GM11168 (cell line): ENCODE data around the gene GMPPB.
"Not testable (repeated sequence)": the region's sequence is repeated elsewhere in the genome, so short reads cannot be mapped to it uniquely, and the experiment has no call there.

Source experiments
- in situ Hi-C: fragments of 300-500 bp; cut with MboI; formaldehyde crosslinking; loops from one replicate; pipeline ENCODE4 v1.12.0; 2022; ENCODE audit warnings: low sequenced_read_pairs; ENCODE audit not compliant: unreplicated experiment

GMPPB gene

DNA sequence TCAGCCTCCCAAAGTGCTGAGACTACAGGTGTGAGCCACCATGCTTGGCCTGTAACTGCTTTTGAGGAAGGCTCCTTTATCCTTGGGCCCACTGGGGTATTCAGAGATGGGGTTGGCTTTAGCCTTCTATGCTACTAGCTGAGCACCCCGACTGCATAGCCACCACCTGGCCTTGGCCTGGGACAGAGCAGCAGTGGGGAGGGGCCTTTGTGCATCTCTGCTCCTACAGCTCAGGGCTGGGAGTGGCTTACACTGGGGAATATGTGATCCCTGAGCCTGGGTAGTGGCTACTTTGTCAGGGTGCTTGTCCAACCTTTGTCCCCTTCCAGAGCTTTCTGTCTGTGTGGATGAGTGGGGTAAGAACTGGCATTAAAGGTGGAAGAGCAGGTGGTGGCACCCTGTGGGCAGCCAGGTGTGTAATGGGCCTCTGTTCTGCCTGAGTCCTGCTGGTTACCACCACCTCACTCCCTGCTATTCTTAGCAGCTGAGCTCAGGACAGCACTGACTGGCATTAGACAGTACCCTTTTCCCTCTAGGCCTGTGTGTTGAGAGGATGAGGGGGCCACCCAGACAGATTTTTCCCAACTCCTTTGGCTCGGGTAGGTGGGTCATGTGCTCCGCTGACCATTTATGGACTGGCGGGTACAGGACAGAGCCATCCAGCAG is 28.3 kb downstream of the GMPPB start:
- in situ Hi-C loops, result not testable (repeated sequence)

DNA sequence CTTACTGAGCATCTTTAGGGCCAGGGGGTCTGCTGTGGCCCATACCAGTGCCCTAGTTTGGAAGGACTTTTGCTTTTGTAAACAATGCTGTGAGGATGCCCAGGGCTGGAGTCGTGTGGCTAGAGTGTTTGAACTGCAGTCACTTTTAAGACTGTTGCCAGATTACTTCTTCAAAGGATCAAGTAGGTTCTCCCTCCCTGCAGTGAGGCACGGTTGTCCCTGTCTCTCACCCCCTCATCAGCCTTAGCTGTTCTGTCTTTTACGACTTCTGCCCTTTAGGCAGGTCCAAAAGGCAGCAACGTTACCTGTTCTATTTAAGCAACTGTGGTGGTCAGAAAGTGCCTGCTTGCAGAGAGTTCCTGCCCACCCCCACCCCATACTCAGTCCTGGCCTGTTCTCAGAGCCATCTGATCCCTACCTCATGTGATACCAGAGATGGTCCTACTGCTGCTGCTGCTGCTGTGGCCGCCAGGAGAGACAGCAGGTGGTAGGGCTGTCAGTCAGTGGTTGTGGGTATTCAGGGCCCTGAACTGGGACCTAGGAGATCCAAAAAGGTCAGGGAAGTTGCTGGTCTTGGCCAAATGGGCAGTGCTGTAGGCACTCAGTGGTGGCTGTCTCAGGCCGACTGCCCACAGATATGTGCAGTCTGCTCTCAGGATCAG is 29.2 kb downstream of the GMPPB start:
- in situ Hi-C loops, result not testable (repeated sequence)

DNA sequence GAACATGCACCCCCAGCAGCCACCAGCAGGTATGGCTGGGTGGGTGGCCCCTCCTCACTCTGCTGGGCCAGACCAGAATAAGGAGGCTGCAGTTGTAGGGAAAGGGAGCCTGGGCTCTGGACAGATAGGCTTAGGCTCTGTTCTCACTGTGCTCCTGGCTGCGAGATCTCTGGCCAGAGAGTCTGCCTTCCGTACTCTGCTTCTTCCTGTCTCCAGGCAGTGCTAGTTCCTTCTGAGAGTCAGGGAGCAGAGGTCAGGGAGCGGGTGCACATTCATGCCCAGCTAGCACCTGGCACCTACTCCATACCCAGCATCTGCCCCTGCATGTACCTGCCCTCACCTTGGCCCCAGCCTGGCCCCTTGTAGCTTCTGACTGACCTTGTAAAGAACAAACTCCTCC is 32.3 kb downstream of the GMPPB start:
- in situ Hi-C loops, result not testable (repeated sequence)

DNA sequence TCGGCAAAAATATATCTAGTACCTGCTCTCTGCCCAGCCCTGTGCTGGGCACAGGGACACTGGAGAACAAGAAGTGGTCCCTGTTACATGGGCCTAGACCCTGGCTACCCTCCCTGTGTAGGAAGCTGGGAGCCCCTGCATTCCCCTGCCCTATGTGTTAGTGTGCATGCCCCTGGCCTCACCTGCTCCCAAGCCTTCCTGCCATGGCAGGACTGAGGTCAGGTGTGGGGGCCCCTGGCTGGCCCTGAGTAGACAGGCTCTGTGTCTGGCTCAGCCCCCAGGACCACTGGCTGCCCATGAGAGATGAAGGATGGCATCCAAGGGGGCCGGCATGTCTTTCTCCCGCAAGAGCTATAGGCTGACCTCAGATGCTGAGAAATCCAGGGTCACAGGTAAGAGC is 32.9 kb downstream of the GMPPB start:
- in situ Hi-C loops, result not testable (repeated sequence)

DNA sequence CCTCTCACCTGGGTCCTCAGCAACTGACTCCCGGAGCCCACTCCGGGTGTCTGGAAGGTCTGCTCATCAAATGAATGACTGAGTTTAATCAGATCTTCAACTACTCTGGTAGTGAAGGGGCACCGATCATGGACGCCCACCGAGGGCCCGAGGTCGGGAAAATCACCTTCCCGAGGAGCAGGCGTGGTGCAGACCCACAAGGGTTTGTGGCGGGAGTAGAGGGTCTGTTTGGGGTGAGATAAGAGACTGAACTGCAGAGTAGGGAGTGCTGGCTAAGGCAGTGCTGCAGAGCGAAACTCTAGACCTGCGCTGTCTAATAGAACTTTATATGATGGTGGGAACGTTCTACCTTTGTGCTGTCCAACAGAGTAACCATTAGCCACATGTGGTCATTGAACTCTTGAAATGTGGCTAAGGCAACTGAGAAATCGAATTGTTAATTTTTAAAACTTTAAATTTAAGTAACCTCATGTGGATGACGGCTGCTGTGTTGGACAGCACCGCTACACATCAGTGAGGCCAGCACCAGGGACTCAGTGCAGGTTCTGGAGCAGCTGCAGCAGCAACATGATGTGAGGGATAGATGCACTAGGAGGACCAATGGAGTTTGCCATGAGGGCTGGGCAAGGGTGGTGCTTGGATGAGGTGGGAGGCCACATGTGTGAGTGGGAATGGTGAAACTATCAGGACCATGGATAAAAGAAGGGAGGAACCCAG is 33.7 kb downstream of the GMPPB start:
- in situ Hi-C loops, result not testable (repeated sequence)

DNA sequence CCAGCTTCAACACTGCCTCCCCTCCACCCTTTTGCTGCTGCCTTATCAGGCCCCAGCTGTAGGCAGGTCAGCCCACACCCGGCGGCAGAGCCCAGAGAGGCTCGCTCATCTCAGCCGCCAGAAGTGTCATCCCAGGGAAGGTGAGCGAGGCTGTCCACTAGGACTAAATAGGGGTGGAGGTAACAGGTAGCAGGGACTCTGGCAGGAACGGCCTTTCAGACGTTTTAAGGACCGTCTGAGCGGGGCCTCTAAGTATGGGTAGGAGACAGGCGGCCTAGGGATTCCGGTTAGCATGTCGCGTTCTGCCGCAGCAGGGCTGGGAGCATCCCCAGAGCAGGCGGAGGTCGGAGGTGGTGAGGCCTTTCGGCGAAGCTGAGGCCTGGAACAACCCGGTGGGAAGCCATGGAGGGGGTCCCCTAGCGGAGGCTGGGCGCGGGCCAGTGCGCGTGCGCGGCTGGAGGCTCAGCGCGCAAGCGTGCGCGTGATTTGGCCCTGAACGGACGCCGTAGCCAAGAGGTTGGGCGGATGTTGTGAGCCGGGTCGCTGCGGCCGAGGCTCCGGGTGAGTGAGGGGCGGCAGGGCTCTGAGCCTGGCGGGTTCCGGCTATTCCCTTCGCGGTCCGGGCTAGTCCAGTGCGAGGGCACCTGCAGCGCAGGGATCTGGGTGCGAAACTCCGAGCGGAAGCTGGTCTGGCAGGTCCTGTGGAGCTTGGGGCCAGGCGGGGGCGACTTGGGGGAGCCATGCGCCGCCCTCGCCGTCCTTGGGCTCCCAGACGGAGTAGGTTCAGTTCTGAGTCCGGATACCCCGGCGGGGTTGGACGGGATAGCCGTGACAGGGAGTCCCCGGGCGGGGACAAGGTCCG is 34.5 kb downstream of the GMPPB start, which contains the start of the genes MST1 and RNF123:
MST1 (minus strand) TSS at position 429 of the 862 bp plus-strand sequence. CDS start 783 bp downstream, outside the sequence.
RNF123 (plus strand) TSS at position 512 of the 862 bp plus-strand sequence. CDS start 1,609 bp downstream, outside the sequence.
- in situ Hi-C loops, result no loop called here

DNA sequence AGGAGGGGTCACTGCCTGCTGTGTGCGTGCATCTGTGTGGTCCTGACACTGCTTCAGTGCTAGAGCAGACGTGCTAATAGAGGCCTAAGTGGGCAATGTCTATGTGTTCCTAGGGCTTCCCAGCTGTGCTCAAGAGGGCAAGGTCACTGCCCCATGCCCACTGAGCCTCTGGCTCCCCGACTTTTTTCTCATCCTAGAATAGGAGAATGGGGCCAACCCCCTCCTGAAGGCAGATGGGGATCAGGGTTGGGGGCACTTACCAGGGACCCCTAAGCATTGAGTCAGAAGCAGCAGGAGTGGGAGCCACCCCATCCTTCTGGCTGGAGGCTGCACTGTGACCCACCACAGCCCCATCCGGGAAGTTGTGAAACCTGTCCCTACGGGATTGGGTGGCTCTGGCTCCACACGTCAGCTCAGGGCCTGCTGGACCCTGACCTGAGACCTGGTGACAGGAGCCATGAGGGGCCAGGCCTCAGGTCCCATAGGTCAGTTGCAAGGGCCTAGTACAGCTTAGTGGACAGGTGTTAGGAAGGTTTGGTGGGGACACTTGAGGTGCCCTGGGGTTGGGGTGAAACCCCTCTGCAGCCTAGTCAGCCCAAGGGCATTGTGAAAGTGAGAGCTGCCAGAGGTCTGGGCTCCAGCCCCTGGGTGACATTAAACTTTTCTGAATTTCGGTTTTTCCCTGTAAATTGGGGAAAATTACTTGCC is 35.3 kb downstream of the GMPPB start:
- in situ Hi-C loops, result not testable (repeated sequence)

DNA sequence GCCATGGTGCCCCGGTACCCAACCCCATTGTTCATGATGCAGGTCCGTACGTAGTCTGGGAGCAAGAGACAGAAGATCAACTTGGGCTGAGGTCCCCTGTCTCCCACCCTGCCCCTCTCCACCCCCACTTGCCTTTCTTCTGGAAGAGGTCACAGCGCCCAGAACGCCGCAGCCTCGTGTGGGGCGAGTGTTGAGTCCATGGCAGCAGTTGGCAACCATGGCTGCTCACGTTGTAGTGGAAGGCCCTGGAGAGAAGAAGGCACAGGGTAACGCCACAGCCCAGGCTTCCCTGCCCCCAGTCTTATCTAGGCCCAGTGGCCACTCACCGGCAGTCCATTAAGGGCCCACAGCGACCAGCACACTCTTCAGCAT is 36.3 kb downstream of the GMPPB start:
- in situ Hi-C loops, result not testable (repeated sequence)

DNA sequence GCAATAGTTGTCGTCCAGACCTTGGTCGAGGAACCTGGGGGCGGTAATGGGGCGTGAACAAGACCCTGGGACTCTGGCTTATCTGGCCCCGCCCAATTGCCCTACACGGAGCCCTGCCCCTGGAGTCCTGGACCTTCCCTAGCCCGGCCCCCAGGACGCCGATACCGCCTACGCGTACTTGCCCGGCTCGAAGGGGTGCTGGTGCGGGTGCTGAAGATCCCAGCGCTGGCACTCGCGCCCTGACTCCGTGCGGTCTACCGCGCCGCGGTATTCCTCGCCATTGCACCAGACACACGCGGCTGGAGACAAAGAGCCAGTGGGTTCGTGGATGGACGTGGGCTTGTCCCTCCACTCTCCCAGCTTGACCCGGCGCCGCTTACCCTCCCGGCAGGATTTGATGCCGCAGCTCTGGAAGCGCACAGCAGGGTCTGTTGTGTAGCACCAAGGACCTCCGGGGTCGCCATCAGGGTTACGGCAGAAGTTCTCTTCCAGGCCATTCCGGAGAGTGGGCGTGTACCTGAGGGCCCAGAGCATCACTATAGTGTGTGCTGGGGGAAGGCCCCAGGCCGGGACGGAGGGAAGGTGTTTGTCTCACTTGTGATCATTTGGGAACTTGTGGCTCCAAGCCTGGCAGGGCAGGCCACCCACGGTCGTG is 36.9 kb downstream of the GMPPB start:
- in situ Hi-C loops, result not testable (repeated sequence)

DNA sequence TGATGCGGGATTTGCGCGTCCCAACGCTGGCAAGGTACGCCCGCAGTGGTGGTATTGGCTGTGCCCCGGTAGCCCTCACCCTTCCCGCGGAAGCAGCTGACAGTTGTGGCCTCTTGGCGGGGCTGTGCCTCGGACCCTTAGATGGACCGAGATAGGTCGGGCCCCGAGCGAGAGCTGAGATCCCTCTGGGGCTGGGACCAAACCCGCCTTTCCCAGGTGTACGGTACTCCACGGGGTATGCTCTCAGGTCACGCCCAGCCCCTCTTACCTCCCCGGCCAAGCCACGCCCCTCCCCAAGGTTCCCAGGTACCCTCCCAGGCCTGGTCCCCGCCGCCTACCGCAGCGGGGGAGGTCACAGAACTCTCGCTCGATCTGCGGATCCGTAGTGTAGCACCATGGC is 37.4 kb downstream of the GMPPB start:
- in situ Hi-C loops, result not testable (repeated sequence)

DNA sequence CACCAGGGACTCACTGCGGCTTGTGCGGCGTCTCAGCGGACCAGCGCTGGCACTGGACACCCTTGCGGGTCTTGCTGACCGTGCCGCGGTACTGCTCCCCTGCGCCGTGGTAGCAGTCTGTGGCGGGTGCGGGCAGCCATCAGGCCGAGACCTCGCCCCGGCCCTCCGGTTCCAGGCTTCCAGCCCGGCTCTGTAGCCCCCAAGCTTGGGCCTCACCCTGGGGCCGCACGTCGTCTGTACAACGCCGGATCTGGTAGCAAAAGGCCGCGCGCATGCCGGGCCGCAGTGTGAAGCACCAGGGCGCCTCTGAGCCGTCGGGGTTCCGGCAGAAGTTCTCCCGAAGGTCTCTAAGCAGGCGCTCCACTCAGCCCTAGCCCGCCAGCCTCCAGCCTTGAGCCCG is 37.9 kb downstream of the GMPPB start:
- in situ Hi-C loops, result not testable (repeated sequence)

DNA sequence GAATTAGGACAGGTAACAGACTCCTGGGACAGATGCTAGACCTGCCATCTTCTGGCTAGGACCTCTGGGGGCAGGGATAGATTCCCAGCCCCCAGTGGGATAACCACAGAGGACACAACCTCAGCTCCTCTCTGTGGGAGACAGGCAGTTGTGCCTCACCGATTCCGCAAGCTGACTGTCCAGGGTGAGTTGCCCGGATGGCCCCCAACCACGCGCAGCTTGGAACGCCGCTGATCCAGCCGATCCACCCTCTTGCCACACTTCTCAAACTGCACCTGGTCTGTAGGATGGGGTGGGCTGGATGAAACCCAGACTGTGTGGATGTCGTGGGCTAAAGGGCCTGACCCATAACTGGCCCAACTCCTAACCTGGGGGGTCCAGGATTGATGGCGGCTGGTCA is 38.6 kb downstream of the GMPPB start:
- in situ Hi-C loops, result not testable (repeated sequence)

DNA sequence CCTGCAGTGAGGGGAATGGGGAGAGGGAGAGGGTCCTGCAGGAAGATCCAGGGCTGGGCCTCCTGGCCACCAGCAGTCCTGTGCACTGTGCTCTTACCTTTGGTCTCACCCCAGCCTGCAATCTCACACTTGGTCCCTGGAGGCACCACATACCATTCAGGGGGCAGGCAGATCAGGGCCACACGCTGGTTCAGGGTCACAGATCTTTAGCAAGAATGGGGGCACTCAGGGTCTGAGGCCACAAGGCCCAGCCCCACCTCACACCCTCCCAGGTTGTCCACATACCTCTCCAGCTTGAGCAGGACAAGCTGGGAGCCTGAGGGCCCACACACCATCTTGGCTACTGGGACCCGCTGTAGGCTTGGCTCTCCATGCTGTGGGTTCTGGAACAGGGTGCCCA is 39.3 kb downstream of the GMPPB start:
- in situ Hi-C loops, result not testable (repeated sequence)

DNA sequence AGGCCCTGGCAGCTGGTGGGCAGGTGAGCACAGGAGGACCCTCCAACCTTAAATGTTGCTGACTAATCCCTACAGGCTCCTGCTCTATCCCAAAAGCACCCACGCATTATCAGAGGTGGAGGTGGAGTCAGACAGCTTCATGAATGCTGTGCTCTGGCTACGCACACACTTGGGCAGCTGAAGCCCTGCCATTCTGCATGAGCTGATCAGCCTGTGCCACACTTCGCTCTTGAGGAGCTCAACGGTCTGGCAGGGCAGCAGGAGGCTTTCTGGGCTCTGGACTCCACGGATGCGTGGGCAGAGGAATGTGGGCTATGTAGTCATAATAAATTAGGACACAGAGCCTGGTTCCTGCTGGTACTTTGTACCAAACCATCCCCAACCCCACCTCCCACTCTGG is 40.6 kb downstream of the GMPPB start:
- in situ Hi-C loops, result no loop called here

DNA sequence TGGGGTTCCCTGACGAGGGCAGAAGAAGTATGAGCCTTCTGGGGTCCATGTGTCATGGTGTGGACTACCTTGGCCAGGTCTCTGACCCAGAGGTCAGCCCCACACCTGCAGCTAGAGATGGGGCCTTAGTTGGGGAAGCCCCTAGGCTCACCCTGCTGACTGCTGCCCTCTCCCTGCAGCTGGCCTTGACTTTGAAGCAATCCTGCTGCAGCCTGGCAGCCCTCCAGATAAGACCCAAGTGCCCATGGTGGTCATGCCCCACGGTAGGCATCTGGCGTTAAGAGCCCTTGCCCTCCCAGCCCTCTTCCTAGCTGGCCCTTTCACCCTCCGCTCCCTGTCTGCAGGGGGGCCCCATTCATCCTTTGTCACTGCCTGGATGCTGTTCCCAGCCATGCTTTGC is 42.2 kb downstream of the GMPPB start:
- in situ Hi-C loops, result no loop called here

DNA sequence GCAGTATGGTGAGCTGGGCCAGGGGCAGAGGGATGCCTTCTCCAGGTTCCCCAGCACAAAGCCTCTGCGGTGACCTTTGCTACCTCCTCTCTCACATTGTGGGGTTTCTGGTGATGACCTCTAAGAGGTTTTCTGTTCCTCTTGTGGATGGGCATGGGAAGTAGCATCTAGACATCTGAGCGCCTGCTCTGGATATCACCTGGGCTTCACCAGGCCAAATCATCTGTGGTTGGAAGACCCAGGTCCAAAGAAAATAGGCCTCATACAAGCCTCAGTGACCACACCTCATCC is 42.6 kb downstream of the GMPPB start:
- in situ Hi-C loops, result no loop called here

DNA sequence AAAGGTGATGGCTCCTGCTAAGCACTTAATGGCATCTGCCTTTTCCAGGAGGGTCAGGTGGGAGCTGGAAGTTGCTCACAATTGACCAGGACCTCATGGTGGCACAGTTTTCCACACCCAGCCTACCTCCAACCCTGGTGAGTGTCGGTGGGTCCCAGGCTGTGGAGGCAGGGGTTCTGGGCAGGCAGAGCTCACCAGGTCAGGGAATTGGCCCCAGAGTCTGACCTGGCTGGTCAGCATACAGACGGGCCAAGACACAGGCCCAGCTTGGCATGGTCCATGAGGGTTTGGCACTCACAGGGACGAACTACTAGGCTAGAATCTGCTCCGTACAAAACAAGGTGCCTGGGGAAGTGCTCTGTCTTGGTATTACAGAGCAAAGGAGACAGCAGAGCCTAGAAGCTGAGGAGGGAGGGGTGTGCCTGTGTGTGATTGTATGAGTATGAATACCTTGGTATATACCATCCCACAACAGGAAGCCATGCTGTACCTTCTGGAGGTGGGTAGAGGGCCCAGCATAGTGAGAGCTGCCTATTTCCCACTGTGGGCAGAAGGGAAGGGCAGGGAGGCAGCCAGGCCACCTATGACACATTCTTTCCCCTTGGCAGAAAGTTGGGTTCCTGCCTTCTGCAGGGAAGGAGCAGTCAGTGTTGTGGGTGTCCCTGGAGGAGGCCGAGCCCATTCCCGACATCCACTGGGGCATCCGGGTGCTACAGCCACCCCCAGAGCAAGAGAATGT is 43.1 kb downstream of the GMPPB start:
- in situ Hi-C loops, result no loop called here

DNA sequence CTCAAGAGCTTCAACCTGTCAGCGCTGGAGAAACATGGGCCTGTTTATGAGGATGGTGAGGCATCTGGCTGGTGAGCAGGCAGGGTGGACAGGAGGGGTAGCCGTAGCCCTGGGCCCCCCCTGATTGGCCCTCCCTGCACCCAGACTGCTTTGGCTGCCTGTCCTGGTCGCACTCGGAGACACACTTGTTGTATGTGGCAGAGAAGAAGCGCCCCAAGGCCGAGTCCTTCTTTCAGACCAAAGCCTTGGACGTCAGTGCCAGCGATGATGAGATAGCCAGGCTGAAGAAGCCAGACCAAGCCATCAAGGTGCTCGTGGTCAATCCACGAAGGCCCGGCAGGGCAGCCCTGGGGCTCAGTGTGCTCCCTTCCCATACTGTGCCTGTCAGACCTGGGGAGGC is 47.8 kb downstream of the GMPPB start:
- in situ Hi-C loops, result no loop called here

DNA sequence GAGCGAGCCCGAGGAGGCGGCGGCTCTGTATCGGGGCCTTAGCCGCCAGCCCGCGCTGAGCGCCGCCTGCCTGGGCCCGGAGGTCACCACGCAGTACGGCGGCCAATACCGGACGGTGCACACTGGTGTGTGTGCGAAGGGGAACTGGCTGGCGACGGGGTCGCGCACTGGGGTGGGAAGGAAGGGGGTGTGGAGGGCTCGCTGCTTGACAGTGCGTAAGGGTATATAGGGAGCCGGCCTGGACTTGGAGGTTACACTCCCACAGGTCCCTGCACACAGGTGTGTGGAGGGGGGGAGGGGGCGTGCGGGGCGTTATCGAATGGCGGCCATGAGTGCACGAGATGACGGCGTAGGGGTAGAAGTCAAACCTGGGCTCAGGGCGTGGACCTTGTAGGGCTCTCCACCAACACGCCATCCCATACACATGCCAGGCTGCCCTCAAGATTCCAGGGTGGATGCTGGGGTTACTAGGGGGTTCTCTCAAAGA is 49.2 kb downstream of the GMPPB start:
- in situ Hi-C loops, result no loop called here
